ENCODE data around the gene ARHGAP15.

DNA sequence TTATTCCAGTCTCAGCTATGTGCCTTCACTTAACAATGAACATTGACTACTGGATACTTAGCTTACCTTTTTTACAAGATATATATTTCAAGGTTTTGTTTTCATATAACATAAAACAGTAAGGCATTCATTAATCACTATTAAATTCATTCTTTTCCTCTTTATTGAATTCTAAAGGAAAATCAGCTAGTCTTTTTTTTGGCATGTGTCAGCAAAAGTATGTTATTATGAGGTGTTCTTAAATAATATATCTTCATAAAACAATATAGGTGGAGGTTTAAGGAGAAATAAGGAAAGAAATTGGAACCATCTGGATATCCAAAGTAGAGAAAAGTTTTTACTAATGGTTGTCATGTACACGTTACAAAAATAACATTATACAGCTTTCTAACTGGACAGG, 472.6 kb downstream of the ARHGAP15 start:
- TF ChIP-seq, protein P1, sequence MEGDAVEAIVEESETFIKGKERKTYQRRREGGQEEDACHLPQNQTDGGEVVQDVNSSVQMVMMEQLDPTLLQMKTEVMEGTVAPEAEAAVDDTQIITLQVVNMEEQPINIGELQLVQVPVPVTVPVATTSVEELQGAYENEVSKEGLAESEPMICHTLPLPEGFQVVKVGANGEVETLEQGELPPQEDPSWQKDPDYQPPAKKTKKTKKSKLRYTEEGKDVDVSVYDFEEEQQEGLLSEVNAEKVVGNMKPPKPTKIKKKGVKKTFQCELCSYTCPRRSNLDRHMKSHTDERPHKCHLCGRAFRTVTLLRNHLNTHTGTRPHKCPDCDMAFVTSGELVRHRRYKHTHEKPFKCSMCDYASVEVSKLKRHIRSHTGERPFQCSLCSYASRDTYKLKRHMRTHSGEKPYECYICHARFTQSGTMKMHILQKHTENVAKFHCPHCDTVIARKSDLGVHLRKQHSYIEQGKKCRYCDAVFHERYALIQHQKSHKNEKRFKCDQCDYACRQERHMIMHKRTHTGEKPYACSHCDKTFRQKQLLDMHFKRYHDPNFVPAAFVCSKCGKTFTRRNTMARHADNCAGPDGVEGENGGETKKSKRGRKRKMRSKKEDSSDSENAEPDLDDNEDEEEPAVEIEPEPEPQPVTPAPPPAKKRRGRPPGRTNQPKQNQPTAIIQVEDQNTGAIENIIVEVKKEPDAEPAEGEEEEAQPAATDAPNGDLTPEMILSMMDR (IDR thresholded peaks at IDR 0.05): no peak
- no peak for TF ChIP-seq POLR2A (IDR thresholded peaks at IDR 0.05)

All from vagina (tissue), 2 donors.